Calu3 (cell line): ENCODE measurements around the gene RBM15. TPM values are rescaled to one million over a fixed set of nuclear protein-coding genes. Genes with fewer than 3 reads are reported as not detected.

Experiments used
- BruUV-seq: library from RNA; stranded (reverse); fragments of 400-500 nt; replicated peaks from 2 replicates; lab custom pipeline; 2021; lab: Mats Ljungman, UMichigan
- CTCF ChIA-PET: fragments of 300-600 bp; sonication (Branson Sonifier 250); formaldehyde crosslinking; loops from one replicate; lab custom pipeline; 2022; ENCODE audit warnings: antibody characterized with exemption; lab: Charles Lee
- DNase-seq: peaks from one replicate; pipeline ENCODE4 v3.0.0; 2022
- H3K27ac Mint-ChIP-seq: one replicate; pipeline ENCODE4 v1.8.0; 2022; ENCODE audit warnings: mixed read lengths; ENCODE audit not compliant: unreplicated experiment
- H3K27me3 Mint-ChIP-seq: one replicate; pipeline ENCODE4 v1.8.0; 2022; ENCODE audit warnings: mixed read lengths; ENCODE audit not compliant: unreplicated experiment
- H3K36me3 Mint-ChIP-seq: one replicate; pipeline ENCODE4 v1.8.0; 2022; ENCODE audit warnings: mild to moderate bottlenecking, moderate library complexity, mixed read lengths; ENCODE audit not compliant: insufficient read depth, unreplicated experiment
- H3K4me1 Mint-ChIP-seq: one replicate; pipeline ENCODE4 v1.8.0; 2022; ENCODE audit warnings: mild to moderate bottlenecking, low read depth, mixed read lengths; ENCODE audit not compliant: unreplicated experiment
- H3K4me3 Mint-ChIP-seq: one replicate; pipeline ENCODE4 v1.8.0; 2022; ENCODE audit warnings: mild to moderate bottlenecking, low read depth, moderate library complexity, mixed read lengths; ENCODE audit not compliant: unreplicated experiment
- H3K9me3 Mint-ChIP-seq: one replicate; pipeline ENCODE4 v1.8.0; 2022; ENCODE audit warnings: low read depth, mixed read lengths; ENCODE audit not compliant: unreplicated experiment
- CTCF ChIP-seq: fragments of 200-600 bp; IDR thresholded peaks from one replicate; pipeline ENCODE4 v1.8.0; 2022; ENCODE audit warnings: antibody characterized with exemption; ENCODE audit not compliant: unreplicated experiment
- intact Hi-C: fragments of 100-400 bp; cut with micrococcal nuclease; formaldehyde crosslinking; loops from one replicate; pipeline ENCODE4 v1.10.0; 2022; ENCODE audit not compliant: unreplicated experiment
- total RNA-seq: library from RNA; stranded (reverse); gene quantifications from 2 replicates; pipeline ENCODE4 v1.2.3, GENCODE V29; 2022

Gene RBM15
- total RNA-seq, 1 experiment from 2014 or later: 35.6 TPM

GRCh38 chr1:110348771-110349170 lies 9.6 kb downstream of the RBM15 start:
- H3K27me3 Mint-ChIP-seq: no peaks in the 10 kb centered on the region
- no peak overlapping the region for H3K27ac Mint-ChIP-seq
- CTCF ChIA-PET: no interaction called here
- no peak overlapping the region for H3K4me3 Mint-ChIP-seq
- peaks cover 37% of the 10 kb centered on the region for H3K36me3 Mint-ChIP-seq
- peaks cover 37% of the 10 kb centered on the region for H3K4me1 Mint-ChIP-seq
- no peaks in the 10 kb centered on the region for H3K9me3 Mint-ChIP-seq
- DNase-seq: no peak
- intact Hi-C loops: no loop called here
- TF ChIP-seq CTCF: no peak
- BruUV-seq: no TSS peak

GRCh38 chr1:110350360-110350759 lies 11.2 kb downstream of the RBM15 start:
- no peaks in the 10 kb centered on the region for H3K27me3 Mint-ChIP-seq
- peaks cover 26% of the 10 kb centered on the region for H3K36me3 Mint-ChIP-seq
- H3K4me1 Mint-ChIP-seq: peaks cover 28% of the 10 kb centered on the region
- no TSS peak for BruUV-seq
- CTCF ChIA-PET: no interaction called here
- DNase-seq: no peak
- H3K4me3 Mint-ChIP-seq: no peak overlapping the region
- intact Hi-C loops: no loop called here
- no peaks in the 10 kb centered on the region for H3K9me3 Mint-ChIP-seq
- peak overlapping the region; percentile 49 for H3K27ac Mint-ChIP-seq
- no peak for TF ChIP-seq CTCF

GRCh38 chr1:110355321-110355720 lies 16.1 kb downstream of the RBM15 start:
- H3K4me1 Mint-ChIP-seq: peaks cover 22% of the 10 kb centered on the region
- DNase-seq: no peak
- no TSS peak for BruUV-seq
- H3K36me3 Mint-ChIP-seq: peaks cover 6% of the 10 kb centered on the region
- TF ChIP-seq CTCF: no peak
- no peaks in the 10 kb centered on the region for H3K9me3 Mint-ChIP-seq
- intact Hi-C loops: no loop called here
- H3K27me3 Mint-ChIP-seq: no peaks in the 10 kb centered on the region
- no peak overlapping the region for H3K4me3 Mint-ChIP-seq
- CTCF ChIA-PET: no interaction called here
- H3K27ac Mint-ChIP-seq: peak overlapping the region; percentile 67

- intact Hi-C loops: no loop called here
Observed at GRCh38 chr1:110356379-110356778, 17.2 kb downstream of the RBM15 start.

More at GRCh38 chr1:110356379-110356778, 17.2 kb downstream of the RBM15 start:
- no peak for DNase-seq
- Mint-ChIP-seq H3K4me1 (peaks cover 14% of the 10 kb centered on the region), H3K27me3 (no peaks in the 10 kb centered on the region), H3K36me3 (peaks cover 6% of the 10 kb centered on the region), H3K4me3 (no peak overlapping the region), H3K27ac (peak overlapping the region; percentile 67), H3K9me3 (no peaks in the 10 kb centered on the region)
- BruUV-seq: no TSS peak
- CTCF ChIA-PET: interaction anchor here (1.0 kb wide), 2 partner anchors 140 to 153 kb away, joined by 3 read pairs; no protein-coding TSS in a partner anchor
- no peak for TF ChIP-seq CTCF
